Peyer's patch (tissue), 4 donors: ENCODE results near the gene MYO3B.

Source experiments
- POLR2A ChIP-seq, 2 donors: fragments of 450-650 bp; IDR thresholded peaks; one replicate each; pipeline ENCODE4 v1.5.1; 2017; ENCODE audit warnings: antibody characterized with exemption in 2 of 2, mild to moderate bottlenecking in 2 of 2, moderate library complexity in 2 of 2
- TF ChIP-seq, protein P1 (sequence below), 6 experiments: fragments of 450-650 bp in 4 of 6; fragments of 200-600 bp in 2 of 6; sonication (generic) in 1 of 6; IDR thresholded peaks; one replicate each; pipeline ENCODE4 v1.5.1; 2017 to 2019; ENCODE audit warnings: antibody characterized with exemption in 6 of 6, mild to moderate bottlenecking in 3 of 6, moderate library complexity in 1 of 6

GRCh38 chr2:170146784-170147183 is 31.2 kb upstream of the MYO3B start:
- TF ChIP-seq, protein P1, sequence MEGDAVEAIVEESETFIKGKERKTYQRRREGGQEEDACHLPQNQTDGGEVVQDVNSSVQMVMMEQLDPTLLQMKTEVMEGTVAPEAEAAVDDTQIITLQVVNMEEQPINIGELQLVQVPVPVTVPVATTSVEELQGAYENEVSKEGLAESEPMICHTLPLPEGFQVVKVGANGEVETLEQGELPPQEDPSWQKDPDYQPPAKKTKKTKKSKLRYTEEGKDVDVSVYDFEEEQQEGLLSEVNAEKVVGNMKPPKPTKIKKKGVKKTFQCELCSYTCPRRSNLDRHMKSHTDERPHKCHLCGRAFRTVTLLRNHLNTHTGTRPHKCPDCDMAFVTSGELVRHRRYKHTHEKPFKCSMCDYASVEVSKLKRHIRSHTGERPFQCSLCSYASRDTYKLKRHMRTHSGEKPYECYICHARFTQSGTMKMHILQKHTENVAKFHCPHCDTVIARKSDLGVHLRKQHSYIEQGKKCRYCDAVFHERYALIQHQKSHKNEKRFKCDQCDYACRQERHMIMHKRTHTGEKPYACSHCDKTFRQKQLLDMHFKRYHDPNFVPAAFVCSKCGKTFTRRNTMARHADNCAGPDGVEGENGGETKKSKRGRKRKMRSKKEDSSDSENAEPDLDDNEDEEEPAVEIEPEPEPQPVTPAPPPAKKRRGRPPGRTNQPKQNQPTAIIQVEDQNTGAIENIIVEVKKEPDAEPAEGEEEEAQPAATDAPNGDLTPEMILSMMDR (IDR thresholded peaks at IDR 0.05), result no peak
- TF ChIP-seq POLR2A (IDR thresholded peaks at IDR 0.05), result no peak
